Activated CD4-positive, alpha-beta T cell treated with anti-CD3 and anti-CD28 coated beads, Interleukin-2, amount 10 ng/mL, durations not matched to agents 24 days and 14 days (primary cell): ENCODE results near the gene SIPA1. TPM values are rescaled to one million over a fixed set of nuclear protein-coding genes. Genes with fewer than 3 reads are reported as not detected.
A peak's percentile ranks its signal among the peaks of the same experiment; 100 is the strongest.
"Not testable (repeated sequence)": the region's sequence is repeated elsewhere in the genome, so short reads cannot be mapped to it uniquely, and the experiment has no call there.

Experiments used
- DNase-seq: peaks from one replicate; pipeline ENCODE4 v3.0.0; 2022
- H3K27ac Mint-ChIP-seq: one replicate; pipeline ENCODE4 v1.8.0; 2022; ENCODE audit warnings: mild to moderate bottlenecking, mixed read lengths
- H3K27me3 Mint-ChIP-seq: one replicate; pipeline ENCODE4 v1.8.0; 2022; ENCODE audit warnings: mixed read lengths
- H3K36me3 Mint-ChIP-seq: one replicate; pipeline ENCODE4 v1.8.0; 2022; ENCODE audit warnings: low read depth, mild to moderate bottlenecking, mixed read lengths
- H3K4me1 Mint-ChIP-seq: one replicate; pipeline ENCODE4 v1.8.0; 2021; ENCODE audit warnings: mixed read lengths
- H3K4me3 Mint-ChIP-seq: one replicate; pipeline ENCODE4 v1.8.0; 2022; ENCODE audit warnings: mild to moderate bottlenecking, moderate library complexity, mixed read lengths
- H3K9me3 Mint-ChIP-seq: one replicate; pipeline ENCODE4 v1.8.0; 2021; ENCODE audit warnings: mixed read lengths
- intact Hi-C: fragments of 100-400 bp; cut with micrococcal nuclease; formaldehyde crosslinking; loops from one replicate; pipeline ENCODE4 v1.15.1; 2023
- total RNA-seq: library from RNA; stranded (reverse); gene quantifications from 2 replicates; pipeline ENCODE4 v1.2.3, GENCODE V29; 2022

The SIPA1 gene
- total RNA-seq, 1 donor from 2014 or later: 118 TPM

GRCh38 chr11:65639228-65639597 is 1.3 kb downstream of the SIPA1 start:
- intact Hi-C loops: loop anchor here (2.0 kb wide), 1 partner anchor 64 kb away; no protein-coding TSS in a partner anchor
- Mint-ChIP-seq H3K27ac (peak overlapping the region; percentile 89), H3K36me3 (peaks cover 34% of the 10 kb centered on the region), H3K4me1 (peaks cover 38% of the 10 kb centered on the region), H3K4me3 (peak overlapping the region; percentile 84)
- not testable (repeated sequence) for DNase-seq, H3K27me3 Mint-ChIP-seq, H3K9me3 Mint-ChIP-seq

GRCh38 chr11:65639623-65640482 is 2.0 kb downstream of the SIPA1 start:
- peaks cover 38% of the 10 kb centered on the region for H3K4me1 Mint-ChIP-seq
- H3K4me3 Mint-ChIP-seq: peak overlapping the region; percentile 84
- no peaks in the 10 kb centered on the region for H3K9me3 Mint-ChIP-seq
- peak overlapping the region; percentile 91 for H3K27ac Mint-ChIP-seq
- peak; percentile 89 for DNase-seq
- H3K36me3 Mint-ChIP-seq: peaks cover 37% of the 10 kb centered on the region
- intact Hi-C loops: loop anchor here (2.0 kb wide), 1 partner anchor 65 kb away; no protein-coding TSS in a partner anchor
- H3K27me3 Mint-ChIP-seq: no peaks in the 10 kb centered on the region

DNA sequence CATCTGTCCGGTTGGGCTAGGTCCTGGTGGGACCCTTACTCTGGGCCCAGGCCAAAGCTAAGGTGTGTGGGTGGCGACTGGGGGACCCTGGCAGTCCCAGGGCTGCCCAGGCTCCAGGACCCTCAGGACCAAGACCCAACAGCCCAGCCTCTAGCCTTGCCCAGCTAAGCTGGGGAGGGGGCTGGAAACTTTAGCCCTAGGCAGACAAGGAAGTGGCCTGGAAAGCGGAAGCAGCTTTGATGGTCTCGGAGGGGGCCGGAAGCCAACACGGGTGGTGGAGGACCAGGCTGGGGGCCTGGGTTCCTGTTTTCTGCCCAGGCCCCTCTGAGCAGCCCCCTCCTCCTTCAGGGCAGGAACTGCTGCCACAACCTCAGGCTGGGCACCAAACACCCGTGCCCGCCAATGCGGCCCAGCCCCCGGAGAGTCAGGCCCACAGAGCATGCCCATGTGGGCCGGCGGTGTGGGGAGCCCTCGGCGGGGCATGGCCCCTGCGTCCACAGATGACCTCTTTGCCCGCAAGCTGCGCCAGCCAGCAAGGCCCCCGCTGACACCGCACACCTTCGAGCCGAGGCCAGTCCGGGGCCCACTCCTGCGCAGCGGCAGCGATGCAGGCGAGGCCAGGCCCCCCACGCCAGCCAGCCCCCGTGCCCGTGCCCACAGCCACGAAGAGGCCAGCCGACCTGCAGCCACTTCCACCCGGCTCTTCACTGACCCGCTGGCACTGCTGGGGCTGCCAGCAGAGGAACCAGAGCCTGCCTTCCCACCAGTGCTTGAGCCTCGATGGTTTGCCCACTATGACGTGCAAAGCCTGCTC is 2.8 kb downstream of the SIPA1 start:
- no peaks in the 10 kb centered on the region for H3K9me3 Mint-ChIP-seq
- H3K27me3 Mint-ChIP-seq: no peaks in the 10 kb centered on the region
- H3K27ac Mint-ChIP-seq: peak overlapping the region; percentile 91
- peak overlapping the region; percentile 84 for H3K4me3 Mint-ChIP-seq
- intact Hi-C loops: no loop called here
- DNase-seq: peak; percentile 84
- peaks cover 37% of the 10 kb centered on the region for H3K36me3 Mint-ChIP-seq
- H3K4me1 Mint-ChIP-seq: peaks cover 37% of the 10 kb centered on the region

GRCh38 chr11:65641297-65642013 is 3.6 kb downstream of the SIPA1 start:
- Mint-ChIP-seq H3K4me3 (peak overlapping the region; percentile 84), H3K4me1 (peaks cover 37% of the 10 kb centered on the region), H3K27ac (peak overlapping the region; percentile 76), H3K9me3 (no peaks in the 10 kb centered on the region), H3K36me3 (peaks cover 36% of the 10 kb centered on the region), H3K27me3 (no peaks in the 10 kb centered on the region)
- no peak for DNase-seq
- intact Hi-C loops: no loop called here

- intact Hi-C loops: no loop called here
- peak; percentile 70 for DNase-seq
- no peaks in the 10 kb centered on the region for H3K27me3 Mint-ChIP-seq
- H3K4me1 Mint-ChIP-seq: peaks cover 34% of the 10 kb centered on the region
- H3K4me3 Mint-ChIP-seq: peak overlapping the region; percentile 84
- H3K27ac Mint-ChIP-seq: peak overlapping the region; percentile 76
- H3K9me3 Mint-ChIP-seq: no peaks in the 10 kb centered on the region
- H3K36me3 Mint-ChIP-seq: peaks cover 31% of the 10 kb centered on the region
These were observed 4.2 kb downstream of the SIPA1 start for GRCh38 chr11:65642014-65642671.

GRCh38 chr11:65643971-65644370 is 6.1 kb downstream of the SIPA1 start:
- intact Hi-C loops: no loop called here
- Mint-ChIP-seq H3K4me3 (no peak overlapping the region), H3K27ac (peak overlapping the region; percentile 64), H3K4me1 (peaks cover 29% of the 10 kb centered on the region), H3K9me3 (no peaks in the 10 kb centered on the region), H3K27me3 (no peaks in the 10 kb centered on the region), H3K36me3 (peaks cover 39% of the 10 kb centered on the region)
- peak; percentile 76 for DNase-seq

- Mint-ChIP-seq H3K4me3 (no peak overlapping the region), H3K27me3 (no peaks in the 10 kb centered on the region), H3K36me3 (peaks cover 42% of the 10 kb centered on the region), H3K4me1 (peaks cover 26% of the 10 kb centered on the region), H3K9me3 (no peaks in the 10 kb centered on the region), H3K27ac (no peak overlapping the region)
- intact Hi-C loops: no loop called here
- DNase-seq: no peak
These were observed 6.9 kb downstream of the SIPA1 start for GRCh38 chr11:65644837-65645236.

GRCh38 chr11:65645710-65646109 is 7.8 kb downstream of the SIPA1 start:
- H3K27ac Mint-ChIP-seq: no peak overlapping the region
- intact Hi-C loops: no loop called here
- H3K27me3 Mint-ChIP-seq: no peaks in the 10 kb centered on the region
- peaks cover 47% of the 10 kb centered on the region for H3K36me3 Mint-ChIP-seq
- H3K9me3 Mint-ChIP-seq: no peaks in the 10 kb centered on the region
- no peak overlapping the region for H3K4me3 Mint-ChIP-seq
- no peak for DNase-seq
- peaks cover 22% of the 10 kb centered on the region for H3K4me1 Mint-ChIP-seq

- no peak overlapping the region for H3K4me3 Mint-ChIP-seq
- intact Hi-C loops: no loop called here
- peaks cover 22% of the 10 kb centered on the region for H3K4me1 Mint-ChIP-seq
- DNase-seq: no peak
- peaks cover 48% of the 10 kb centered on the region for H3K36me3 Mint-ChIP-seq
- no peak overlapping the region for H3K27ac Mint-ChIP-seq
- H3K27me3 Mint-ChIP-seq: no peaks in the 10 kb centered on the region
- no peaks in the 10 kb centered on the region for H3K9me3 Mint-ChIP-seq
These were observed 8.5 kb downstream of the SIPA1 start for GRCh38 chr11:65646288-65646957.

- H3K27ac Mint-ChIP-seq: no peak overlapping the region
- DNase-seq: no peak
- H3K9me3 Mint-ChIP-seq: no peaks in the 10 kb centered on the region
- intact Hi-C loops: no loop called here
- H3K36me3 Mint-ChIP-seq: peaks cover 50% of the 10 kb centered on the region
- peaks cover 23% of the 10 kb centered on the region for H3K4me1 Mint-ChIP-seq
- H3K27me3 Mint-ChIP-seq: no peaks in the 10 kb centered on the region
- no peak overlapping the region for H3K4me3 Mint-ChIP-seq
These were observed 9.2 kb downstream of the SIPA1 start for GRCh38 chr11:65646958-65647701.

- Mint-ChIP-seq H3K27me3 (no peaks in the 10 kb centered on the region), H3K27ac (no peak overlapping the region), H3K4me3 (no peak overlapping the region), H3K9me3 (no peaks in the 10 kb centered on the region), H3K4me1 (peaks cover 28% of the 10 kb centered on the region), H3K36me3 (peaks cover 52% of the 10 kb centered on the region)
- no peak for DNase-seq
- intact Hi-C loops: no loop called here
These were observed 11.1 kb downstream of the SIPA1 start for GRCh38 chr11:65648997-65649493.
